GM10266 (cell line): Measurements from ENCODE around the gene DIAPH2.

Source experiments
- DNase-seq: peaks from one replicate; pipeline ENCODE4 v3.0.0; 2012; ENCODE audit errors: extremely low spot score
- CTCF ChIP-seq: IDR thresholded peaks from 2 replicates; pipeline ENCODE4 v1.5.1; 2012; ENCODE audit warnings: mild to moderate bottlenecking, low read depth; ENCODE audit not compliant: control insufficient read depth, insufficient read depth; ENCODE audit errors: missing control alignments

Gene DIAPH2

DNA sequence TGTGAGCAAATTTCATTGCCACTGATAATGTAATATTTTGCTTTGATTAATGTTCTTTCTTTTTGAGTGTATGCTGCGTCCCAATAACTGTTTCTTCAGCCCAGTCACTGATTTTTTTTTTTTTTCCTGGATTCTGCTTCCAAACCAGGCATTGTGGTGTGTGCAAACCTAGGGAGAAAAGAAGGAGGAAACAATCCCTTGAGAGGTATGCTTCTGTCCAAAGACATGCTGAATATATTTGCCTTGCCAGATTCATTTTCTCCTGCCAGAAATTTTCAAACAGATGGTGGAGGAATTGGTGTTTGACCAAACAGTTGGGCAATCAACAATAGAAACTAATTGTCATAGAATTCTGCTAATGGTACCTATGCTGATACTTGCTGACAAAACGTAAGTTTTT lies 952.6 kb downstream of the DIAPH2 start:
- no peak for DNase-seq
- no peak for TF ChIP-seq CTCF

DNA sequence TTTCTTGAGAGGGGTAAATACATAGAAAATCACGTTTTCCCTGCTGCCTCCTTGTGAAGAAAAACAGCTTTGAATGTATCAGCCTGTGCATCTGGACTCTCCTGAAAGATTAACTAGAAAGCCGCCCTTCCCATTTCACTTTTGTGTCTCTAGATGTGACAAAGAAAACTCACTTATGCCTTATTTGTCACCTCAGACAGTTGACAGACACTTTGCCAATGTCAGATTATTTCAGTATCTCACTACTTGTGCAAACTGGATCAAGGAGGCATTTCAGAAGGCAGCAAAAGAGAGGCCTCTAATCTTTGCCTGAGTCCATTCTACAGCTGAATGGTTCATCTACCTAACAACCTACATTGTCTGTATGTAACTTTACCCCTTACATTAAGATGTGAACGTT lies 954.0 kb downstream of the DIAPH2 start:
- DNase-seq: no peak
- no peak for TF ChIP-seq CTCF

GRCh38 chrX:97639526-97639925 lies 954.9 kb downstream of the DIAPH2 start:
- DNase-seq: no peak
- no peak for TF ChIP-seq CTCF
